ENCODE data around the gene NDEL1. TPM values are rescaled to one million over a fixed set of nuclear protein-coding genes. Genes with fewer than 3 reads are reported as not detected.

The NDEL1 gene
- total and polyA plus RNA-seq, 9 of the 15 experiments (the other 6 are each of a cell fraction or from before 2014, with no cell fraction given), result 0.86 to 30.5 (median 22.7) TPM

- CTCF ChIA-PET (ENCODE audit: low intra/inter-chr PET ratio), result no interaction called here
- Histone ChIP-seq H3K4me1 (replicated peaks in 1 of 2; ENCODE audit: control insufficient read depth in 2 of 2, insufficient read depth in 2 of 2, low read length in 2 of 2) (no peaks in the 10 kb centered on the region), H3K36me3 (ENCODE audit: control insufficient read depth, insufficient read depth, low read length) (peaks cover 86% of the 10 kb centered on the region; the same call in 2 of the 3 replicates), H3K27ac (ENCODE audit: extremely low read depth, low read depth, low read length) (no peak overlapping the region), H3K79me2 (ENCODE audit: control insufficient read depth, insufficient read depth, low read length) (no peaks in the 10 kb centered on the region), H3K9me1 (ENCODE audit: control insufficient read depth, insufficient read depth, low read length) (no peaks in the 10 kb centered on the region), H2AFZ (ENCODE audit: low read depth, low read length) (no peak overlapping the region), H3K4me2 (ENCODE audit: insufficient read depth, low read length) (no peak overlapping the region), H3K9ac (ENCODE audit: insufficient read depth in 1 of 2, low read depth in 2 of 2, low read length in 2 of 2) (no peak overlapping the region), H3K9me3 (replicated peaks; ENCODE audit: control insufficient read depth, insufficient read depth, low read depth, low read length) (no peaks in the 10 kb centered on the region), H3K4me3 (no peak overlapping the region), H4K20me1 (replicated peaks; ENCODE audit: control insufficient read depth, insufficient read depth, low read length) (0 out of 2 replicates have a peak, but pooled peaks cover 4% of the 10 kb centered on the region), H3K27me3 (ENCODE audit: control insufficient read depth in 2 of 2, insufficient read depth in 2 of 2, low read length in 2 of 2) (no peaks in the 10 kb centered on the region)
- TSS peak; percentile 60 for BruUV-seq (replicated peaks)
- intact Hi-C loops (cut with micrococcal nuclease), result no loop called here
- no peak for FAIRE-seq
- POLR2A ChIA-PET, result interaction anchor here (1.3 kb wide), 1 partner anchor 12 kb away, joined by 4 read pairs; no protein-coding TSS in a partner anchor
- ATAC-seq, result no peak
- DNase-seq (ENCODE audit: extremely low read depth in 1 of 4, low spot score in 3 of 4), result no peak
- WGBS (ENCODE audit: insufficient coverage, low coverage, missing lambda C conversion rate), result 87% methylated on average over 3 of the region's 9 CpGs
- in situ Hi-C loops (cut with MboI), result no loop called here
- TF ChIP-seq KLF13 (tag; IDR thresholded peaks at IDR 0.05; ENCODE audit: borderline replicate concordance, low read depth) (no peak), PTRF (tag; IDR thresholded peaks at IDR 0.05) (no peak), ZNF354B (CRISPR knock-in tag; IDR thresholded peaks at IDR 0.05) (no peak), NCOA1 (IDR thresholded peaks at IDR 0.05; ENCODE audit: low read depth) (no peak), CEBPG (CRISPR knock-in tag; IDR thresholded peaks at IDR 0.05) (no peak), CEBPG (tag; conservative IDR thresholded peaks at IDR 0.05 in 1 of 2, IDR thresholded peaks at IDR 0.05 in 1 of 2) (no peak), NFIX (CRISPR knock-in tag; IDR thresholded peaks at IDR 0.05; ENCODE audit: low read depth) (no peak), ZBTB1 (CRISPR knock-in tag; IDR thresholded peaks at IDR 0.05; ENCODE audit: borderline replicate concordance, low read depth) (no peak), POLR2AphosphoS2 (IDR thresholded peaks at IDR 0.05; ENCODE audit: low read length) (peak; percentile 25; the same call in 1 of the 2 replicates)
- TF ChIP-seq, protein P1, sequence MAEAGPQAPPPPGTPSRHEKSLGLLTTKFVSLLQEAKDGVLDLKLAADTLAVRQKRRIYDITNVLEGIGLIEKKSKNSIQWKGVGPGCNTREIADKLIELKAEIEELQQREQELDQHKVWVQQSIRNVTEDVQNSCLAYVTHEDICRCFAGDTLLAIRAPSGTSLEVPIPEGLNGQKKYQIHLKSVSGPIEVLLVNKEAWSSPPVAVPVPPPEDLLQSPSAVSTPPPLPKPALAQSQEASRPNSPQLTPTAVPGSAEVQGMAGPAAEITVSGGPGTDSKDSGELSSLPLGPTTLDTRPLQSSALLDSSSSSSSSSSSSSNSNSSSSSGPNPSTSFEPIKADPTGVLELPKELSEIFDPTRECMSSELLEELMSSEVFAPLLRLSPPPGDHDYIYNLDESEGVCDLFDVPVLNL (CRISPR knock-in tag; IDR thresholded peaks at IDR 0.05; ENCODE audit: low read depth), result no peak
Observed at GRCh38 chr17:8475227-8475626, 39.5 kb downstream of the NDEL1 start.

All from K562 (cell line).